Measurements from ENCODE around the gene LCN9. TPM values are rescaled to one million over a fixed set of nuclear protein-coding genes. Genes with fewer than 3 reads are reported as not detected.

Gene LCN9
- total RNA-seq, 1 experiment from 2014 or later = 0.52 TPM

DNA sequence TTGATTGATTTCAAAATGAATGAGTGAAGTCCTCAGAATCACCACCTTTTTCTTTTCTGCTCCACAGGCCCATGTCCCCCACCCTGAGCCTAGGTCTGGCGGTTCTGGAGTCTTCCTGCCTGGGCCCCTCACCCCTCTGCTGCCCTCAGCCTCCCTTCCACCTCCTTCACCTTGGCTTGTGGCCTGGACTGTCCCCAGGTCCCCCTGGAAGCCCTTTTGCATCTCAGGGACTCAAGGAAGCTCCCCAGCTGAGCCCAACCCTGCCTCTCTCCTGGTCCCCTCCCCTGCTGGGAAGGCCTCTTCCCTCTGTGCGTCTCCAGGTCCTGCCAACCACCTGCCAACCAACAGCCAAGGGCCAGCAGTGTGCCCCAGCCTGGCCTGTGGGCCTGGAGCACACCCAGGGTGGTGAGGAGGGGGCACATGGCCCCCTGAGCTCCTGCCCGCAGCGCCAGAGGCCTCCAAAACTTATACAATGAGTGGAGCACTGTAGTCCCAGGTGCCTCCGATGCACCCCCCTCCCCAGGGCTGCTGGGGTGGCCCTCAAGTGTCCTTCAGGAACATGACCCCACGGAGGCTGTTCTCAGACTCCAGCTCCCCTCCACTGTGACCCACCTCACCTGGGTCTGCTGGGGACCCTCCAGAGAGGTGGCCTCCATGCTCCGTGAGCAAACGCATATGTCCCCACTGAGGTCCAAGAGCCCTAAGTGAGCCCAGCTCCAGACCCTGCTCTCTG lies 44.1 kb upstream of the LCN9 start:
- no peak overlapping the region for H2BK5ac ChIP-seq (ENCODE audit: insufficient read length, low read length)
- no peak overlapping the region for H3K56ac ChIP-seq (ENCODE audit: insufficient read length, low read depth, low read length)
- Mint-ChIP-seq H3K4me1 (no peaks in the 10 kb centered on the region), H3K27ac (no peak overlapping the region), H3K4me3 (no peak overlapping the region), H3K36me3 (ENCODE audit: insufficient read depth in 1 of 3, low read depth in 3 of 3) (no peaks in the 10 kb centered on the region), H3K27me3 (ENCODE audit: low read depth) (no peaks in the 10 kb centered on the region), H3K9me3 (no peaks in the 10 kb centered on the region)
- no peak overlapping the region for H2AK5ac ChIP-seq (ENCODE audit: insufficient read length, low read length)
- no peak overlapping the region for H2BK20ac ChIP-seq (ENCODE audit: low read depth, low read length, poor library complexity, severe bottlenecking)
- H3K9ac ChIP-seq (ENCODE audit: extremely low read depth, insufficient read length, low read length) = no peak overlapping the region
- no peaks in the 10 kb centered on the region for H3K79me2 ChIP-seq (ENCODE audit: insufficient read depth, low read length)
- no peak overlapping the region for H3K23ac ChIP-seq (ENCODE audit: insufficient read length, low read depth, low read length)
- H3K23me2 ChIP-seq (ENCODE audit: insufficient read length, low read depth, low read length, poor library complexity, severe bottlenecking) = no peaks in the 10 kb centered on the region
- no peak overlapping the region for H3K27ac ChIP-seq (ENCODE audit: insufficient read length, low read depth, low read length)
- TF ChIP-seq, protein P1, sequence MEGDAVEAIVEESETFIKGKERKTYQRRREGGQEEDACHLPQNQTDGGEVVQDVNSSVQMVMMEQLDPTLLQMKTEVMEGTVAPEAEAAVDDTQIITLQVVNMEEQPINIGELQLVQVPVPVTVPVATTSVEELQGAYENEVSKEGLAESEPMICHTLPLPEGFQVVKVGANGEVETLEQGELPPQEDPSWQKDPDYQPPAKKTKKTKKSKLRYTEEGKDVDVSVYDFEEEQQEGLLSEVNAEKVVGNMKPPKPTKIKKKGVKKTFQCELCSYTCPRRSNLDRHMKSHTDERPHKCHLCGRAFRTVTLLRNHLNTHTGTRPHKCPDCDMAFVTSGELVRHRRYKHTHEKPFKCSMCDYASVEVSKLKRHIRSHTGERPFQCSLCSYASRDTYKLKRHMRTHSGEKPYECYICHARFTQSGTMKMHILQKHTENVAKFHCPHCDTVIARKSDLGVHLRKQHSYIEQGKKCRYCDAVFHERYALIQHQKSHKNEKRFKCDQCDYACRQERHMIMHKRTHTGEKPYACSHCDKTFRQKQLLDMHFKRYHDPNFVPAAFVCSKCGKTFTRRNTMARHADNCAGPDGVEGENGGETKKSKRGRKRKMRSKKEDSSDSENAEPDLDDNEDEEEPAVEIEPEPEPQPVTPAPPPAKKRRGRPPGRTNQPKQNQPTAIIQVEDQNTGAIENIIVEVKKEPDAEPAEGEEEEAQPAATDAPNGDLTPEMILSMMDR (conservative IDR thresholded peaks at IDR 0.05) = no peak
- H4K8ac ChIP-seq (replicated peaks; ENCODE audit: insufficient read length, low read depth, low read length) = no peak overlapping the region
- no peaks in the 10 kb centered on the region for H3K4me1 ChIP-seq (ENCODE audit: insufficient read depth, low read length)
- H4K91ac ChIP-seq (ENCODE audit: insufficient read length, low read depth, low read length) = no peak overlapping the region
- H3K14ac ChIP-seq (ENCODE audit: insufficient read depth, low read length) = no peak overlapping the region
- no peak overlapping the region for H2BK15ac ChIP-seq (ENCODE audit: low read depth, low read length)
- H2BK120ac ChIP-seq (ENCODE audit: low read depth, low read length, poor library complexity, severe bottlenecking) = no peak overlapping the region
- no peaks in the 10 kb centered on the region for H4K20me1 ChIP-seq (ENCODE audit: control insufficient read depth, insufficient read depth, insufficient read length)
- no CpG with 5 or more reads among the region's 8 CpGs for WGBS (ENCODE audit: extremely low coverage, insufficient read length, low lambda C conversion rate)
- no peak overlapping the region for H3T11ph ChIP-seq (ENCODE audit: low read length)
- no peak overlapping the region for H4K5ac ChIP-seq (ENCODE audit: insufficient read length, low read depth, low read length)
- no peak overlapping the region for H2AFZ ChIP-seq (ENCODE audit: low read length)
- H3K18ac ChIP-seq (ENCODE audit: insufficient read length, low read depth, low read length) = no peak overlapping the region
- peak; percentile 26 for DNase-seq
- no peaks in the 10 kb centered on the region for H3K27me3 ChIP-seq (ENCODE audit: insufficient read depth, low read length)
- H3K4me2 ChIP-seq (ENCODE audit: insufficient read depth, insufficient read length, low read length) = no peak overlapping the region
- no peaks in the 10 kb centered on the region for H3K79me1 ChIP-seq (ENCODE audit: insufficient read depth, low read depth, low read length, poor library complexity, severe bottlenecking)
- no peaks in the 10 kb centered on the region for H3K9me3 ChIP-seq (ENCODE audit: control insufficient read depth, low read depth, low read length)
- H3K4ac ChIP-seq (ENCODE audit: low read depth, low read length) = no peak overlapping the region
- no peak overlapping the region for H2BK12ac ChIP-seq (ENCODE audit: insufficient read length, low read depth, low read length)
